ENCODE data around the gene AGBL1.

The AGBL1 gene

GRCh38 chr15:86164232-86164898 is 84.7 kb downstream of the AGBL1 start (continued):
- TF ChIP-seq ZNF629 (tag by site-specific recombination; IDR thresholded peaks at IDR 0.05) (peak; percentile 39; the same call in 1 of the 2 replicates), ZFP69B (tag by site-specific recombination; IDR thresholded peaks at IDR 0.05) (0 out of 2 replicates have a peak, but pooled peaks have one; percentile 22)

DNA sequence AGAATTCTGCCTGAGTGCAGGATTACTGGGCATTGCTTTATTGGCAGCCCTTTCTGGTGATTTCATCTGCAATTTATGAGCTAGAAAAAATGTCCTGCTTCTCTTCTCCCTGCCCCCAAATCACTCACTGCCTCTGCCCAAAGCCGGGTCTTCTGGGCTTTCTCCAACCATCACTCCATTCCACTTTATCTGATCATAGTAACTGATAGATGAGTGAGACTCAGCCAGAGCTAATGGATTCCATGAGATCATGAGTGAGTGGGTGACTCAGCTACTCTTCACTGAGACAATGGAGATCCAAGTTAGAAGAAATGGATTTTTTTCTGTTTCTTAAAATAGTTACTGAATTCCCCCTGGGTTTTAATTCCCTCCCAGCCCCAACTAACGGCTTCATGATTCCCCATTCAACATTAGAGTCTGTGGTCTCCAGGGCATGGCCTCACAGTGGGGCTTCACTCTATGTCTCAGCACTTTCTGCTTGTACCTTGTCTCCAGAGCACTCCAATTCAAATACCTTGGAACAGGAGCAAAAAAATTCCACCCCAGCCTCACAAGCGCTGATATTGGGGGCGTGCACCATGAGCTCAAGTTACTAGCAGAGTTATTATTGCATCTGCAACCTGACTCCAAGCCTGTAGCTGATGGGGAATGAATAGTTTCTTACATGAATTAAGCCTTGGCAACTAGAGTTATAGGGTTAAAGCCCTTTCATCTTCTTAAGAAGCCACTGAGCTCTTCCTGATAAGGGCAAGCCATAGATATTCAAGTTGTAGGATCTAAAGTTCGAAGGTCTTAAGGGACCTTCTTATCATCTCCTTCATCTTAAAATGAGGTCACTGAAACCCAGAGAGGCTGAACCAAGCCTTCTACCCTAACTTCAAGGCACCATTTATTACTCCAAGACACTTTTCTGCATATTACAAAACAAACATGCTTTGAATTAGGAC is 85.9 kb downstream of the AGBL1 start:
- Histone ChIP-seq H3K27ac (ENCODE audit: extremely low read depth, low read depth, low read length) (peak overlapping the region; percentile 91), H3K4me1 (ENCODE audit: control insufficient read depth, insufficient read depth, low read length) (peaks cover 25% of the 10 kb centered on the region), H3K4me3 (ENCODE audit: low read depth, low read length) (no peak overlapping the region), H3K9me3 (ENCODE audit: control insufficient read depth, insufficient read depth, low read depth, low read length) (no peaks in the 10 kb centered on the region), H3K36me3 (ENCODE audit: control insufficient read depth in 2 of 2, insufficient read depth in 1 of 2, low read length in 2 of 2) (no peaks in the 10 kb centered on the region; a peak in 1 of 3 replicates)
- TF ChIP-seq ZNF555 (tag by site-specific recombination; conservative IDR thresholded peaks at IDR 0.05) (no peak), ZFP3 (tag by site-specific recombination; IDR thresholded peaks at IDR 0.05; ENCODE audit: low read depth) (no peak), ZNF155 (tag by site-specific recombination; IDR thresholded peaks at IDR 0.05) (no peak), HIC1 (tag by site-specific recombination; IDR thresholded peaks at IDR 0.05) (peak; percentile 89), ZNF311 (tag by site-specific recombination; IDR thresholded peaks at IDR 0.05; ENCODE audit: borderline replicate concordance) (no peak), ZNF629 (tag by site-specific recombination; IDR thresholded peaks at IDR 0.05) (0 out of 2 replicates have a peak, but pooled peaks have one; percentile 15), TRIM28 (IDR thresholded peaks at IDR 0.05; ENCODE audit: borderline replicate concordance, low read length) (peak; percentile 52), ZNF132 (tag by site-specific recombination; IDR thresholded peaks at IDR 0.05; ENCODE audit: borderline replicate concordance) (no peak), TCF7L2 (IDR thresholded peaks at IDR 0.05; ENCODE audit: borderline replicate concordance, low read depth, low read length) (peak; percentile 95), ZNF670 (tag by site-specific recombination; IDR thresholded peaks at IDR 0.05; ENCODE audit: low read depth) (no peak), ZNF701 (tag by site-specific recombination; IDR thresholded peaks at IDR 0.05) (no peak), ZNF423 (tag by site-specific recombination; IDR thresholded peaks at IDR 0.05) (no peak), ZBTB21 (tag by site-specific recombination; IDR thresholded peaks at IDR 0.05) (0 out of 2 replicates have a peak, but pooled peaks have one; percentile 28), ZNF280C (tag by site-specific recombination; IDR thresholded peaks at IDR 0.05) (no peak), ZNF175 (tag by site-specific recombination; IDR thresholded peaks at IDR 0.05) (no peak)
- ChIA-PET POLR2A (no interaction called here), CTCF (interaction anchor here (0.7 kb wide), 1 partner anchor 9 kb away, joined by 3 read pairs; no protein-coding TSS in a partner anchor)

GRCh38 chr15:86167841-86168240 is 88.2 kb downstream of the AGBL1 start:
- CTCF ChIA-PET, result interaction anchor here (0.6 kb wide), 1 partner anchor 123 kb away, joined by 8 read pairs; no protein-coding TSS in a partner anchor
- no peak overlapping the region for H3K4me3 ChIP-seq (ENCODE audit: low read depth, low read length)
- POLR2A ChIA-PET, result no interaction called here
- no peaks in the 10 kb centered on the region; a peak in 1 of 3 replicates for H3K36me3 ChIP-seq (ENCODE audit: control insufficient read depth in 2 of 2, insufficient read depth in 1 of 2, low read length in 2 of 2)
- no peaks in the 10 kb centered on the region for H3K9me3 ChIP-seq (ENCODE audit: control insufficient read depth, insufficient read depth, low read depth, low read length)
- no peak overlapping the region for H3K27ac ChIP-seq (ENCODE audit: extremely low read depth, low read depth, low read length)
- H3K4me1 ChIP-seq (ENCODE audit: control insufficient read depth, insufficient read depth, low read length), result peaks cover 25% of the 10 kb centered on the region
- TF ChIP-seq KLF7 (tag by site-specific recombination; IDR thresholded peaks at IDR 0.05; ENCODE audit: borderline replicate concordance) (no peak), TRIM28 (IDR thresholded peaks at IDR 0.05; ENCODE audit: borderline replicate concordance, low read length) (no peak), YY2 (tag by site-specific recombination; IDR thresholded peaks at IDR 0.05) (no peak), ZNF121 (tag by site-specific recombination; IDR thresholded peaks at IDR 0.05) (no peak), ZNF707 (tag by site-specific recombination; IDR thresholded peaks at IDR 0.05) (no peak), RBAK (tag by site-specific recombination; IDR thresholded peaks at IDR 0.05) (no peak), ZNF660 (tag by site-specific recombination; IDR thresholded peaks at IDR 0.05) (no peak), ZBTB49 (tag by site-specific recombination; IDR thresholded peaks at IDR 0.05; ENCODE audit: low read depth) (no peak)
- TF ChIP-seq, protein P1, sequence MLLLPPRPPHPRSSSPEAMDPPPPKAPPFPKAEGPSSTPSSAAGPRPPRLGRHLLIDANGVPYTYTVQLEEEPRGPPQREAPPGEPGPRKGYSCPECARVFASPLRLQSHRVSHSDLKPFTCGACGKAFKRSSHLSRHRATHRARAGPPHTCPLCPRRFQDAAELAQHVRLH (tag by site-specific recombination; IDR thresholded peaks at IDR 0.05), result no peak
